ENCODE results near the gene HNRNPUL1.

HNRNPUL1 gene

GRCh38 chr19:41261474-41262190 is 2.5 kb upstream of the HNRNPUL1 start:
- H3K4me3 ChIP-seq (ENCODE audit: control insufficient read depth, low read depth, low read length) = peak overlapping the region; percentile 63
- no peak for TF ChIP-seq CTCF (conservative IDR thresholded peaks at IDR 0.05; ENCODE audit: control insufficient read depth, insufficient read depth, low read depth, low read length)
- DNase-seq (ENCODE audit: low read depth) = no peak

GRCh38 chr19:41263042-41263849 is 926 bp upstream of the HNRNPUL1 start:
- no peak for TF ChIP-seq CTCF (conservative IDR thresholded peaks at IDR 0.05; ENCODE audit: control insufficient read depth, insufficient read depth, low read depth, low read length)
- peak overlapping the region; percentile 63 for H3K4me3 ChIP-seq (ENCODE audit: control insufficient read depth, low read depth, low read length)
- DNase-seq (ENCODE audit: low read depth) = peak; percentile 90

- peak; percentile 39 for DNase-seq (ENCODE audit: low read depth)
These were observed 616 bp downstream of the HNRNPUL1 start for GRCh38 chr19:41264581-41265394.

GRCh38 chr19:41265395-41266153 is 1.4 kb downstream of the HNRNPUL1 start:
- peak; percentile 25 for DNase-seq (ENCODE audit: low read depth)

More at GRCh38 chr19:41264581-41265394, 616 bp downstream of the HNRNPUL1 start:
- no peak for TF ChIP-seq CTCF (conservative IDR thresholded peaks at IDR 0.05; ENCODE audit: control insufficient read depth, insufficient read depth, low read depth, low read length)
- peak overlapping the region; percentile 88 for H3K4me3 ChIP-seq (ENCODE audit: control insufficient read depth, low read depth, low read length)

GRCh38 chr19:41269055-41269454 is 4.9 kb downstream of the HNRNPUL1 start:
- no peak for DNase-seq (ENCODE audit: low read depth)
- H3K4me3 ChIP-seq (ENCODE audit: control insufficient read depth, low read depth, low read length) = no peak overlapping the region
- TF ChIP-seq CTCF (conservative IDR thresholded peaks at IDR 0.05; ENCODE audit: control insufficient read depth, insufficient read depth, low read depth, low read length) = no peak

More at GRCh38 chr19:41265395-41266153, 1.4 kb downstream of the HNRNPUL1 start:
- H3K4me3 ChIP-seq (ENCODE audit: control insufficient read depth, low read depth, low read length) = peak overlapping the region; percentile 88
- no peak for TF ChIP-seq CTCF (conservative IDR thresholded peaks at IDR 0.05; ENCODE audit: control insufficient read depth, insufficient read depth, low read depth, low read length)

- no peak for TF ChIP-seq CTCF (conservative IDR thresholded peaks at IDR 0.05; ENCODE audit: control insufficient read depth, insufficient read depth, low read depth, low read length)
- DNase-seq (ENCODE audit: low read depth) = no peak
- no peak overlapping the region for H3K4me3 ChIP-seq (ENCODE audit: control insufficient read depth, low read depth, low read length)
These were observed 5.4 kb downstream of the HNRNPUL1 start for GRCh38 chr19:41269571-41269970.

Measured in fibroblast of mammary gland (primary cell).